ENCODE measurements around the gene CIROP. TPM values are rescaled to one million over a fixed set of nuclear protein-coding genes. Genes with fewer than 3 reads are reported as not detected.

The CIROP gene
- total and polyA plus RNA-seq, 9 of the 15 experiments (the other 6 are each of a cell fraction or from before 2014, with no cell fraction given) = not detected

DNA sequence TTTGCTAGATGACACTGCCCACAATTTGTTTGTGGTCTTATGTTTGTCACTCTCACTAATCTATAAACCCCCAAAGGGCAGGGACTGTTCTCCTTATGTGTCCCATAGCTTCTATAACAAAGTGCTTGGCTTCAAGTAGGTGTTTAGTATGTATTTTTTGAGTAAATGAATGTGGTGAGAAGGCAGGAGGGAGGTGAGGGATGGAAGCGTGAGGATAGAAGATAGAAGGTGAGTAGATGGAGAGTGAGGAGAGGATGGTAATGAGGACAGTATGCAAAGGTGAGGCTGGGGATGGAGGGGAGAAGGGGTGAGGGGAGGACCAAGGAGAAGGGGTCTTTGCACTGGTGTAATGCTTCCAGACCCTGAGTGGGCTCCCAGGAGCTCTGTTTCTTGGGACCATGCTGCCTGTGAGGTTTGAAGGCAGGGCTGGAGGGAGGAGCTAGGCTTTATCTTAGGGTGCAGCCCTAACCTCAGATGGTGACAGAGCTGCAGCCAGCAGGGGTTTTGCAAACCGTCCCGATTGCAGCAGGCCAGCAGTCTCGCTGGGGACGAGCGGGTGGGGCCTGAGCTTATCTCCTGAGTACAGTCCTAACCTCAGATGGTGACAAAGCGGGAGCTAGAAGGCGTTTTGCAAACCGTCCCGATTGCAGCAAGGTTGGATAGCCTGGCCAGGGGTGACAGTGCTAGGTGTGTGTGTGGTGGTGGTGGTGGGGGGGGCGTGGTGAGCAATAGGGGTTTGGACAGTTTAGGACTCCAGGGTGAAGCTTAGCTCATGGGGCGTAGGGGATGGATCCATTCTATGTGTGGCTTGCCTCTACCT lies 7.8 kb upstream of the CIROP start (continued):
- TF ChIP-seq CBX1 (IDR thresholded peaks at IDR 0.05; ENCODE audit: low read depth) (0 out of 2 replicates have a peak, but pooled peaks have one; percentile 40), BCOR (IDR thresholded peaks at IDR 0.05) (peak; percentile 86), ZNF143 (CRISPR knock-in tag; IDR thresholded peaks at IDR 0.05) (no peak; the same call in 1 of the 2 replicates), HMGN3 (IDR thresholded peaks at IDR 0.05; ENCODE audit: borderline replicate concordance, extremely low read depth, insufficient read length, low read depth, low read length) (peak; percentile 99), OTX1 (CRISPR knock-in tag; IDR thresholded peaks at IDR 0.05) (peak; percentile 60), ZNF175 (CRISPR knock-in tag; IDR thresholded peaks at IDR 0.05; ENCODE audit: low read depth) (peak; percentile 60; the same call in 1 of the 2 replicates), KAT7 (CRISPR knock-in tag; IDR thresholded peaks at IDR 0.05; ENCODE audit: borderline replicate concordance) (peak; percentile 86; the same call in 1 of the 2 replicates), GABPB1 (CRISPR knock-in tag; IDR thresholded peaks at IDR 0.05) (peak; percentile 79), LARP7 (IDR thresholded peaks at IDR 0.05) (peak; percentile 70; the same call in 1 of the 2 replicates), STAT5A (IDR thresholded peaks at IDR 0.05; ENCODE audit: borderline replicate concordance, low read length) (peak; percentile 94), DPF2 (IDR thresholded peaks at IDR 0.05) (peak; percentile 97), ZNF134 (CRISPR knock-in tag; conservative IDR thresholded peaks at IDR 0.05) (0 out of 2 replicates have a peak, but pooled peaks have one; percentile 38), ETV5 (CRISPR knock-in tag; IDR thresholded peaks at IDR 0.05; ENCODE audit: low read depth) (peak; percentile 75; the same call in 1 of the 2 replicates), ZNF717 (CRISPR knock-in tag; IDR thresholded peaks at IDR 0.05) (no peak)
- TF ChIP-seq, protein P1, sequence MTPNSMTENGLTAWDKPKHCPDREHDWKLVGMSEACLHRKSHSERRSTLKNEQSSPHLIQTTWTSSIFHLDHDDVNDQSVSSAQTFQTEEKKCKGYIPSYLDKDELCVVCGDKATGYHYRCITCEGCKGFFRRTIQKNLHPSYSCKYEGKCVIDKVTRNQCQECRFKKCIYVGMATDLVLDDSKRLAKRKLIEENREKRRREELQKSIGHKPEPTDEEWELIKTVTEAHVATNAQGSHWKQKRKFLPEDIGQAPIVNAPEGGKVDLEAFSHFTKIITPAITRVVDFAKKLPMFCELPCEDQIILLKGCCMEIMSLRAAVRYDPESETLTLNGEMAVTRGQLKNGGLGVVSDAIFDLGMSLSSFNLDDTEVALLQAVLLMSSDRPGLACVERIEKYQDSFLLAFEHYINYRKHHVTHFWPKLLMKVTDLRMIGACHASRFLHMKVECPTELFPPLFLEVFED (CRISPR knock-in tag; conservative IDR thresholded peaks at IDR 0.05) = peak; percentile 42
- TF ChIP-seq, protein P2, sequence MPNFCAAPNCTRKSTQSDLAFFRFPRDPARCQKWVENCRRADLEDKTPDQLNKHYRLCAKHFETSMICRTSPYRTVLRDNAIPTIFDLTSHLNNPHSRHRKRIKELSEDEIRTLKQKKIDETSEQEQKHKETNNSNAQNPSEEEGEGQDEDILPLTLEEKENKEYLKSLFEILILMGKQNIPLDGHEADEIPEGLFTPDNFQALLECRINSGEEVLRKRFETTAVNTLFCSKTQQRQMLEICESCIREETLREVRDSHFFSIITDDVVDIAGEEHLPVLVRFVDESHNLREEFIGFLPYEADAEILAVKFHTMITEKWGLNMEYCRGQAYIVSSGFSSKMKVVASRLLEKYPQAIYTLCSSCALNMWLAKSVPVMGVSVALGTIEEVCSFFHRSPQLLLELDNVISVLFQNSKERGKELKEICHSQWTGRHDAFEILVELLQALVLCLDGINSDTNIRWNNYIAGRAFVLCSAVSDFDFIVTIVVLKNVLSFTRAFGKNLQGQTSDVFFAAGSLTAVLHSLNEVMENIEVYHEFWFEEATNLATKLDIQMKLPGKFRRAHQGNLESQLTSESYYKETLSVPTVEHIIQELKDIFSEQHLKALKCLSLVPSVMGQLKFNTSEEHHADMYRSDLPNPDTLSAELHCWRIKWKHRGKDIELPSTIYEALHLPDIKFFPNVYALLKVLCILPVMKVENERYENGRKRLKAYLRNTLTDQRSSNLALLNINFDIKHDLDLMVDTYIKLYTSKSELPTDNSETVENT (CRISPR knock-in tag; IDR thresholded peaks at IDR 0.05) = peak; percentile 58; the same call in 1 of the 2 replicates
- TF ChIP-seq, protein P3, sequence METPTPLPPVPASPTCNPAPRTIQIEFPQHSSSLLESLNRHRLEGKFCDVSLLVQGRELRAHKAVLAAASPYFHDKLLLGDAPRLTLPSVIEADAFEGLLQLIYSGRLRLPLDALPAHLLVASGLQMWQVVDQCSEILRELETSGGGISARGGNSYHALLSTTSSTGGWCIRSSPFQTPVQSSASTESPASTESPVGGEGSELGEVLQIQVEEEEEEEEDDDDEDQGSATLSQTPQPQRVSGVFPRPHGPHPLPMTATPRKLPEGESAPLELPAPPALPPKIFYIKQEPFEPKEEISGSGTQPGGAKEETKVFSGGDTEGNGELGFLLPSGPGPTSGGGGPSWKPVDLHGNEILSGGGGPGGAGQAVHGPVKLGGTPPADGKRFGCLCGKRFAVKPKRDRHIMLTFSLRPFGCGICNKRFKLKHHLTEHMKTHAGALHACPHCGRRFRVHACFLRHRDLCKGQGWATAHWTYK (CRISPR knock-in tag; IDR thresholded peaks at IDR 0.05) = peak; percentile 71; the same call in 1 of the 2 replicates
- TF ChIP-seq, protein P4, sequence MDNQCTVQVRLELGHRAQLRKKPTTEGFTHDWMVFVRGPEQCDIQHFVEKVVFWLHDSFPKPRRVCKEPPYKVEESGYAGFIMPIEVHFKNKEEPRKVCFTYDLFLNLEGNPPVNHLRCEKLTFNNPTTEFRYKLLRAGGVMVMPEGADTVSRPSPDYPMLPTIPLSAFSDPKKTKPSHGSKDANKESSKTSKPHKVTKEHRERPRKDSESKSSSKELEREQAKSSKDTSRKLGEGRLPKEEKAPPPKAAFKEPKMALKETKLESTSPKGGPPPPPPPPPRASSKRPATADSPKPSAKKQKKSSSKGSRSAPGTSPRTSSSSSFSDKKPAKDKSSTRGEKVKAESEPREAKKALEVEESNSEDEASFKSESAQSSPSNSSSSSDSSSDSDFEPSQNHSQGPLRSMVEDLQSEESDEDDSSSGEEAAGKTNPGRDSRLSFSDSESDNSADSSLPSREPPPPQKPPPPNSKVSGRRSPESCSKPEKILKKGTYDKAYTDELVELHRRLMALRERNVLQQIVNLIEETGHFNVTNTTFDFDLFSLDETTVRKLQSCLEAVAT (IDR thresholded peaks at IDR 0.05) = peak in 1 of 2 experiments; percentile 97; a peak in 2 of 4 replicates
- TF ChIP-seq, protein P5, sequence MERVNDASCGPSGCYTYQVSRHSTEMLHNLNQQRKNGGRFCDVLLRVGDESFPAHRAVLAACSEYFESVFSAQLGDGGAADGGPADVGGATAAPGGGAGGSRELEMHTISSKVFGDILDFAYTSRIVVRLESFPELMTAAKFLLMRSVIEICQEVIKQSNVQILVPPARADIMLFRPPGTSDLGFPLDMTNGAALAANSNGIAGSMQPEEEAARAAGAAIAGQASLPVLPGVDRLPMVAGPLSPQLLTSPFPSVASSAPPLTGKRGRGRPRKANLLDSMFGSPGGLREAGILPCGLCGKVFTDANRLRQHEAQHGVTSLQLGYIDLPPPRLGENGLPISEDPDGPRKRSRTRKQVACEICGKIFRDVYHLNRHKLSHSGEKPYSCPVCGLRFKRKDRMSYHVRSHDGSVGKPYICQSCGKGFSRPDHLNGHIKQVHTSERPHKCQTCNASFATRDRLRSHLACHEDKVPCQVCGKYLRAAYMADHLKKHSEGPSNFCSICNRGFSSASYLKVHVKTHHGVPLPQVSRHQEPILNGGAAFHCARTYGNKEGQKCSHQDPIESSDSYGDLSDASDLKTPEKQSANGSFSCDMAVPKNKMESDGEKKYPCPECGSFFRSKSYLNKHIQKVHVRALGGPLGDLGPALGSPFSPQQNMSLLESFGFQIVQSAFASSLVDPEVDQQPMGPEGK (CRISPR knock-in tag; IDR thresholded peaks at IDR 0.05; ENCODE audit: borderline replicate concordance) = no peak

Measured in K562 (cell line).